Kidney (tissue), 14 donors: ENCODE measurements around the gene GNG14. TPM values are rescaled to one million over a fixed set of nuclear protein-coding genes. Genes with fewer than 3 reads are reported as not detected.

Experiments
- DNase-seq, 5 donors: peaks; one replicate each; pipeline ENCODE4 v3.0.0-alpha.2; 2013 to 2020
- FAIRE-seq: peaks from 2 replicates; lab custom pipeline; 2012; peaks lifted over from hg19 to GRCh38; lab: Jason Lieb, UNC
- H3K27ac ChIP-seq, 2 donors: one replicate each; pipeline ENCODE4 v1.7.0; 2013; ENCODE audit warnings: low read depth in 2 of 2, low read length in 2 of 2, inconsistent platforms in 1 of 2
- H3K27me3 ChIP-seq: one replicate; pipeline ENCODE4 v1.7.1; 2013; ENCODE audit warnings: low read length, inconsistent platforms; ENCODE audit not compliant: control insufficient read depth, insufficient read depth
- H3K36me3 ChIP-seq, 3 donors: one replicate each; pipeline versions ENCODE4 v1.7.0 to v1.7.1; 2013; ENCODE audit warnings: low read length in 3 of 3, control low read depth in 1 of 3, inconsistent platforms in 1 of 3; ENCODE audit not compliant: insufficient read depth in 3 of 3, control insufficient read depth in 2 of 3
- H3K4me1 ChIP-seq, 3 donors: one replicate each; pipeline versions ENCODE4 v1.7.0 to v1.7.1; 2013; ENCODE audit warnings: low read length in 3 of 3, inconsistent platforms in 1 of 3, low read depth in 1 of 3; ENCODE audit not compliant: control insufficient read depth in 2 of 3, insufficient read depth in 2 of 3
- H3K4me3 ChIP-seq, 3 donors: one replicate each; pipeline versions ENCODE4 v1.7.0 to v1.8.1; 2013; ENCODE audit warnings: low read length in 3 of 3, control low read depth in 1 of 3, inconsistent platforms in 1 of 3
- H3K9ac ChIP-seq, 3 donors: one replicate each; pipeline versions ENCODE4 v1.7.0 to v1.7.1; 2013; ENCODE audit warnings: low read length in 3 of 3, control low read depth in 1 of 3, inconsistent platforms in 1 of 3
- H3K9me3 ChIP-seq, 3 donors: one replicate each; pipeline versions ENCODE4 v1.7.0 to v1.7.1; 2013; ENCODE audit warnings: low read length in 3 of 3, control low read depth in 1 of 3, inconsistent platforms in 1 of 3; ENCODE audit not compliant: control insufficient read depth in 2 of 3, insufficient read depth in 1 of 3
- CTCF ChIP-seq: IDR thresholded peaks from 3 replicates; pipeline ENCODE4 v1.5.1; 2012; ENCODE audit warnings: mild to moderate bottlenecking, moderate library complexity, borderline replicate concordance; ENCODE audit not compliant: insufficient read depth; ENCODE audit errors: extremely low read depth
- intact Hi-C: fragments of 100-400 bp; cut with DNase I; formaldehyde crosslinking; loops from one replicate; pipeline ENCODE4 v1.11.1; 2022
- polyA plus RNA-seq: library from polyadenylated mRNA; stranded (reverse); fragments of 350-450 nt; fragmentation: Illumina TruSeq; extraction: RNeasy Lipid Tissue Mini Kit (QIAGEN cat#74804); gene quantifications from one replicate; pipeline ENCODE4 v1.2.3, GENCODE V29; 2014; ENCODE audit warnings: low read depth, low replicate concordance; ENCODE audit not compliant: insufficient read depth
- total RNA-seq: library from RNA; stranded (reverse); fragmentation: NEBNext Ultra II Directional; extraction: Animal tissue kit (Norgen Biotek cat#: 25700); gene quantifications from one replicate; pipeline ENCODE4 v1.2.1, GENCODE V29; 2021
- donor health status: control.
- donor health status: control.
- donor health status: control.
- donor health status: control.
- donor health status: control.
- donor health status: DM: yes; HTN: yes; CAD: no.
- donor health status: Normal renal cell carcinoma (clear cell type).

GNG14 gene
- total and polyA plus RNA-seq, 2 donors from 2014 or later: not detected

GRCh38 chr19:12649941-12650340, 37.9 kb upstream of the GNG14 start:
- Histone ChIP-seq H3K4me3 (no peak overlapping the region), H3K9ac (no peak overlapping the region), H3K27ac (no peak overlapping the region), H3K27me3 (no peaks in the 10 kb centered on the region), H3K4me1 (peaks cover 0 to 4% (median 0%) of the 10 kb centered on the region in 3 donors), H3K9me3 (no peaks in the 10 kb centered on the region), H3K36me3 (peaks cover 0 to under 1% (median 0%) of the 10 kb centered on the region in 3 donors)
- no peak for TF ChIP-seq CTCF
- DNase-seq (peak in 1 of 5 donors; percentile 54), FAIRE-seq (no peak)
- intact Hi-C loops: no loop called here

GRCh38 chr19:12652219-12652618, 35.6 kb upstream of the GNG14 start:
- Histone ChIP-seq H3K27me3 (no peaks in the 10 kb centered on the region), H3K4me3 (no peak overlapping the region), H3K9me3 (no peaks in the 10 kb centered on the region), H3K27ac (no peak overlapping the region), H3K4me1 (peaks cover 0 to 4% (median 0%) of the 10 kb centered on the region in 3 donors), H3K36me3 (peaks cover 0 to 10% (median 6%) of the 10 kb centered on the region in 3 donors), H3K9ac (no peak overlapping the region)
- DNase-seq (peak in 1 of 5 donors; percentile 7), FAIRE-seq (no peak)
- intact Hi-C loops: no loop called here
- TF ChIP-seq CTCF: no peak

- H3K9me3 ChIP-seq: no peaks in the 10 kb centered on the region
- peaks cover 2 to 10% (median 6%) of the 10 kb centered on the region in 3 donors for H3K36me3 ChIP-seq
- no peaks in the 10 kb centered on the region for H3K4me1 ChIP-seq
- H3K4me3 ChIP-seq: no peak overlapping the region
- no peaks in the 10 kb centered on the region for H3K27me3 ChIP-seq
- no peak overlapping the region for H3K27ac ChIP-seq
- DNase-seq: no peak
- no peak overlapping the region for H3K9ac ChIP-seq
- no peak for TF ChIP-seq CTCF
- intact Hi-C loops: no loop called here
- FAIRE-seq: no peak
These were observed 32.3 kb upstream of the GNG14 start for GRCh38 chr19:12655546-12655945.
